Testis (tissue), 3 donors: ENCODE results near the gene MAJIN. TPM values are rescaled to one million over a fixed set of nuclear protein-coding genes. Genes with fewer than 3 reads are reported as not detected.

ENCODE experiments used
- DNase-seq: peaks from one replicate; pipeline ENCODE4 v3.0.0-alpha.2; 2019
- H3K27ac ChIP-seq, 2 donors: fragments of 200-600 bp; sonication (generic); one replicate each; pipeline ENCODE4 v1.5.1; 2019
- H3K27me3 ChIP-seq: fragments of 200-600 bp; sonication (generic); one replicate; pipeline ENCODE4 v1.5.1; 2019
- H3K36me3 ChIP-seq: fragments of 200-600 bp; sonication (generic); one replicate; pipeline ENCODE4 v1.5.1; 2017; ENCODE audit warnings: low read depth; ENCODE audit errors: missing control alignments
- H3K4me1 ChIP-seq: fragments of 200-600 bp; sonication (generic); one replicate; pipeline ENCODE4 v1.5.1; 2019
- H3K4me3 ChIP-seq, 2 donors: fragments of 200-600 bp; sonication (generic); one replicate each; pipeline ENCODE4 v1.5.1; 2017 to 2019
- H3K9me3 ChIP-seq: fragments of 200-600 bp; sonication (generic); one replicate; pipeline ENCODE4 v1.5.1; 2017
- POLR2A ChIP-seq: fragments of 450-650 bp; IDR thresholded peaks from one replicate; pipeline ENCODE4 v1.6.1; 2017; ENCODE audit warnings: antibody characterized with exemption, mild to moderate bottlenecking, moderate library complexity
- WGBS, 2 donors: methylation state at CpG; one replicate each; pipeline ENCODE4 v1.1.5; 2018; 5-methylcytosine and 5-hydroxymethylcytosine counted together
- intact Hi-C: fragments of 100-400 bp; cut with DNase I; formaldehyde crosslinking; loops from one replicate; pipeline ENCODE4 v1.15.1; 2023; ENCODE audit warnings: low total_unique reads
- polyA plus RNA-seq: library from polyadenylated mRNA; stranded (reverse); fragments of 350-450 nt; fragmentation: Illumina TruSeq; extraction: RNeasy Lipid Tissue Mini Kit (QIAGEN cat#74804); gene quantifications from one replicate; pipeline ENCODE4 v1.2.3, GENCODE V29; 2014; ENCODE audit warnings: low read depth, low replicate concordance; ENCODE audit not compliant: insufficient read depth
- total RNA-seq, 2 donors: library from RNA; depleted of rRNA; stranded (reverse); fragments of >200 nt; gene quantifications; one replicate each; pipeline ENCODE4 v1.2.3, GENCODE V29; 2016
- TF ChIP-seq, protein P1 (sequence below), 3 experiments: fragments of 450-650 bp in 2 of 3; fragments of 200-600 bp in 1 of 3; sonication (generic) in 1 of 3; IDR thresholded peaks; one replicate each; pipeline ENCODE4 v1.5.1; 2016 to 2019; ENCODE audit warnings: antibody characterized with exemption in 3 of 3, mild to moderate bottlenecking in 2 of 3, moderate library complexity in 1 of 3

Gene MAJIN
- total and polyA plus RNA-seq, 3 donors from 2014 or later = 14.4 to 36.4 (median 34.8) TPM

DNA sequence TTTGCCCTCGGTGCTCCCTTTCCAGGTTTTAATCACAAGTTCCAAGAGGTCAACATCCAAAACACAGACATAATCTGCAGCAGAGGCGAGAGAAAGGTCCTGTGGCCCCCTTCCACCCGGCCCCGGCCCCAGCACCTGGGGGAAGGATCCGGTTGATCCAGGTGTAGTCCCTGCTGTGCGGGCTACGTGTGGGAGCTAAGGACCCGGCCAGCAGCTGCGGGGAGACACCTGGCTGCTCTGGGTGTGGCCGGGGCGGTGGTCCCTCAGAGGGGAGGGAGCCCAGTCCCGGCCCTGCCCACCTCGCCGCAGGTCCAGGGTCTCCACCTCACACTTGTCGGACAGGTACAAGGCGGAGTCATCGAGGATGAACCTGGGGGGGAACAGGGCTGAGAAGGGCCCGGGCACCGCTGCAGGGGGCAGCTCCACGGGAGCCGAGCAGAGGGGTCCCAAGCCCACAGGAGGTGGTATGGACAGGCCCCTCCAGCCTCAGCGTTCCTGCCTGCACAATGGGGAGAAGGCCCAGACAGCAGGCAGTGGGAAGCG lies 68.5 kb downstream of the MAJIN start:
- Histone ChIP-seq H3K27ac (no peak overlapping the region), H3K4me3 (no peak overlapping the region), H3K9me3 (no peaks in the 10 kb centered on the region), H3K27me3 (no peaks in the 10 kb centered on the region), H3K4me1 (no peaks in the 10 kb centered on the region), H3K36me3 (peaks cover 3% of the 10 kb centered on the region)
- TF ChIP-seq, protein P1, sequence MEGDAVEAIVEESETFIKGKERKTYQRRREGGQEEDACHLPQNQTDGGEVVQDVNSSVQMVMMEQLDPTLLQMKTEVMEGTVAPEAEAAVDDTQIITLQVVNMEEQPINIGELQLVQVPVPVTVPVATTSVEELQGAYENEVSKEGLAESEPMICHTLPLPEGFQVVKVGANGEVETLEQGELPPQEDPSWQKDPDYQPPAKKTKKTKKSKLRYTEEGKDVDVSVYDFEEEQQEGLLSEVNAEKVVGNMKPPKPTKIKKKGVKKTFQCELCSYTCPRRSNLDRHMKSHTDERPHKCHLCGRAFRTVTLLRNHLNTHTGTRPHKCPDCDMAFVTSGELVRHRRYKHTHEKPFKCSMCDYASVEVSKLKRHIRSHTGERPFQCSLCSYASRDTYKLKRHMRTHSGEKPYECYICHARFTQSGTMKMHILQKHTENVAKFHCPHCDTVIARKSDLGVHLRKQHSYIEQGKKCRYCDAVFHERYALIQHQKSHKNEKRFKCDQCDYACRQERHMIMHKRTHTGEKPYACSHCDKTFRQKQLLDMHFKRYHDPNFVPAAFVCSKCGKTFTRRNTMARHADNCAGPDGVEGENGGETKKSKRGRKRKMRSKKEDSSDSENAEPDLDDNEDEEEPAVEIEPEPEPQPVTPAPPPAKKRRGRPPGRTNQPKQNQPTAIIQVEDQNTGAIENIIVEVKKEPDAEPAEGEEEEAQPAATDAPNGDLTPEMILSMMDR (IDR thresholded peaks at IDR 0.05) = no peak
- TF ChIP-seq POLR2A = no peak
- WGBS, 2 donors = 92 to 96% methylated on average over 5 to 23 of the region's 23 CpGs
- intact Hi-C loops = no loop called here
- DNase-seq = no peak

DNA sequence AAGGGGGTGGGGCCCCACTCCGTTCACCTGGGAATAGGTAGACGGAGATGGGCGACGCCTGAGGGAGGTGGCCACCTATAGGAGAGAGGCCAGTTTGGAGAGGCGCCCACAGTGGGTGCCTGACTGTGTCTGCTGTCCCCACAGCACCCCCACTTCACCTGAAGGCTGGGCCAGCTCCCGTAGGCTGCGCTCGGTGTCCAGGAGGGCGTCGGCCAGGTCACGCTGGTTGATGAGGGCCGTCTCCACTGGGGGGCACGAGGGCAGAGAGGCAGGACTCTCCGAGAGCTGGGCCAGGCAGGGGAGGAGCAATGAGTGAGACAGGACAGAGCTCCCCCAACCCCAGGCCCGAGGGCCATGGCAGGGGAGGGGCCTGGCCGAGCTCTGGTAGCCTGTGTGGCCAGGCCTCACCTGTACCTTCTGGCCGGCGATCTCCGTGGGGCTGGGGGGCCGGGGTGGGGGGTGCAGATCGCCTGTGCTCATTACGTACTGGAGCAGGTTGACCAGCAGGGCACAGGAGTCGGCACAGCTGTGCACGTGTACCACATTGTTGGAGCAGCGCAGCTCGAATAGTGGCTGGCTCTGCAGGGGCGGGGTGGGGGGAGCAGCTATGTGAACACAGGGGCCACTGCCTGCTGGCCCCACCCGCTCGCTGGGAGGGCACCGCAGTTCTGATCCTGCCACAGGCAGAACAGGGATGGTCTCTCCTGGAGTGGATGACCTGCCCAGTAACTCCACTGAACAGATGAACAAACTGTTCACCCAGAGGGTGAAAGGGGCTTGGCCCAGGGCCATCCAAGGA lies 69.6 kb downstream of the MAJIN start:
- DNase-seq = no peak
- H3K36me3 ChIP-seq = peaks cover 3% of the 10 kb centered on the region
- intact Hi-C loops = no loop called here

DNA sequence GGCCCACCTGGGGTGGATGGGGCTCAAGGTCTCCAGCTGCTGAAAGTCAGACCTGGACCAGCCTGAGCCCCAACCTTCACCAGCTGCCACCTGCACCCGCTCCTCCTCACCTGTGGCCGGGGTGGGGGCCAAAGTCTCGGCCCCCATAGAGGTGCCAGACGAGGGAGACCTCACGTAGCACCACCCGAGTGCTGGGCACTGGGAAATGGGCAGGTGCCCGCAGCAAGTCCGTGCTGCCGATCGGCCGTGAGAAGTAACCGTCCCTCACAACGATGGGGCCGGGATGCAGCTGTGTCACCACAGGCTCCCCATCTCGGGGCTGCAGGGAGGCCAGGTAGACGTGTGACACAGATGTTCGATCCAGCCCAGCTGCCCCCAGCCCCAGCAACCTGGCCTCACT lies 71.1 kb downstream of the MAJIN start:
- peaks cover 3% of the 10 kb centered on the region for H3K36me3 ChIP-seq
- intact Hi-C loops = no loop called here
- 94 to 96% methylated on average over 17 of the region's 17 CpGs for WGBS, 2 donors

More for the DNA sequence above, 69.6 kb downstream of the MAJIN start:
- TF ChIP-seq, protein P1 (IDR thresholded peaks at IDR 0.05) = no peak
- no peak for TF ChIP-seq POLR2A
- Histone ChIP-seq H3K4me3 (no peak overlapping the region), H3K27ac (no peak overlapping the region), H3K27me3 (no peaks in the 10 kb centered on the region), H3K9me3 (no peaks in the 10 kb centered on the region), H3K4me1 (no peaks in the 10 kb centered on the region)
- 81 to 89% methylated on average over 15 to 29 of the region's 30 CpGs for WGBS, 2 donors

DNA sequence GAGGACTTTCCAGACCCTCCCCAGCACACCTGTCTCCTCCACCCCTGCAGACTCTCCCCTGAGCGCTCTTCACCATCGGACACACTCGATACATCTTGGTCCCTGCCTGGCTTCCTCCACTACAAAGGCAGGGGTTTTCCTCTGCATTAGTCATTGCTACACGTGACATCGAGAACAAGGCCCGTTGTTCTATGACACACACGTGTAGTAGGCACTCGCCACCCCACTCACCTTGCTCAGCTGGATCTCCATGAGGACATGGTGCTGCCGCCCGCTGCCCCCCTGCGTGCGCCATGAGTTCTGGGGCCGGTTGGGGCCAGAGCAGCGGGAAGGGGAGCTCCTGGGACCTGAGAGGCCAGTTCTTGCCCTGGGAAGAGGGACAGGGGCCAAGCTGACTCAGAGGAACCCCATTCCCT lies 71.6 kb downstream of the MAJIN start:
- WGBS, 2 donors = 86 to 87% methylated on average over 13 to 14 of the region's 14 CpGs
- peaks cover 3% of the 10 kb centered on the region for H3K36me3 ChIP-seq
- no peak overlapping the region for H3K27ac ChIP-seq
- no peaks in the 10 kb centered on the region for H3K9me3 ChIP-seq
- no peak for TF ChIP-seq POLR2A
- TF ChIP-seq, protein P1 (IDR thresholded peaks at IDR 0.05) = no peak
- H3K27me3 ChIP-seq = no peaks in the 10 kb centered on the region
- no peak for DNase-seq
- no peaks in the 10 kb centered on the region for H3K4me1 ChIP-seq
- no peak overlapping the region for H3K4me3 ChIP-seq
- intact Hi-C loops = no loop called here

More for the DNA sequence above, 71.1 kb downstream of the MAJIN start:
- Histone ChIP-seq H3K4me1 (no peaks in the 10 kb centered on the region), H3K4me3 (no peak overlapping the region), H3K27me3 (no peaks in the 10 kb centered on the region), H3K9me3 (no peaks in the 10 kb centered on the region), H3K27ac (no peak overlapping the region)
- no peak for DNase-seq
- no peak for TF ChIP-seq POLR2A
- TF ChIP-seq, protein P1 (IDR thresholded peaks at IDR 0.05) = no peak
